HCT116 (cell line): ENCODE results near the gene CHMP4B. TPM values are rescaled to one million over a fixed set of nuclear protein-coding genes. Genes with fewer than 3 reads are reported as not detected.

Experiments used
- ATAC-seq: fragments of 200-7000 bp; cut with Tn5 transposase; 2 replicates; pipeline ENCODE4 v1.9.1; 2020; ENCODE audit warnings: mild to moderate bottlenecking, moderate library complexity
- BruUV-seq: library from RNA; stranded (reverse); fragments of 400-500 nt; replicated peaks from 2 replicates; lab custom pipeline; 2021; lab: Mats Ljungman, UMichigan
- CTCF ChIA-PET: fragments of 300-600 bp; sonication (Branson Sonifier 250); formaldehyde crosslinking; loops from one replicate; lab custom pipeline; 2021; ENCODE audit warnings: antibody characterized with exemption; lab: Charles Lee
- POLR2A ChIA-PET: fragments of 300-600, 350-600 bp; sonication (Branson Sonifier 250); formaldehyde crosslinking; loops from one replicate; lab custom pipeline; 2021; ENCODE audit warnings: antibody characterized with exemption; lab: Charles Lee
- RAD21 ChIA-PET, 2 experiments: fragments of 300-600 bp; sonication (Branson Sonifier 250); formaldehyde crosslinking; loops; one replicate each; lab custom pipeline; 2023; ENCODE audit warnings: low total read pairs in 2 of 2; ENCODE audit not compliant: uncharacterized antibody in 2 of 2, unreplicated experiment in 2 of 2, low non-redundant PET in 1 of 2; lab: Charles Lee
- DNase-seq: peaks from one replicate; pipeline ENCODE4 v3.0.0-alpha.2; 2010; ENCODE audit warnings: low read depth, low spot score
- H2AFZ ChIP-seq: fragments of 200-600 bp; shearing (Covaris generic), sonication (generic); 2 replicates; pipeline ENCODE4 v1.6.1; 2017; ENCODE audit warnings: low read depth, mixed run types, mixed read lengths, antibody characterized with exemption, low read length; ENCODE audit not compliant: poor library complexity, severe bottlenecking
- H3K27ac ChIP-seq: 2 replicates; pipeline ENCODE4 v1.5.1; 2012; ENCODE audit warnings: low read depth, low read length
- H3K27me3 ChIP-seq: fragments of 200-600 bp; sonication (generic); 2 replicates; pipeline ENCODE4 v1.6.1; 2016; ENCODE audit warnings: mixed run types, low read length, mixed read lengths; ENCODE audit not compliant: insufficient read depth
- H3K36me3 ChIP-seq, 2 experiments: fragments of 200-500 bp in 1 of 2; fragments of 200-600 bp in 1 of 2; sonication (Bioruptor generic) in 1 of 2; sonication (generic) in 1 of 2; 2 replicates each; pipeline versions ENCODE4 v1.5.1 to v1.6.1; 2014 to 2016; ENCODE audit warnings: low read length in 2 of 2, inconsistent platforms in 1 of 2, mixed read lengths in 1 of 2, mixed run types in 1 of 2; ENCODE audit not compliant: insufficient read depth in 2 of 2, control insufficient read depth in 1 of 2
- H3K4me1 ChIP-seq, 2 experiments: fragments of 200-600 bp in 1 of 2; sonication (generic) in 1 of 2; 2 replicates each; pipeline versions ENCODE4 v1.5.1 to v1.6.1; 2012 to 2017; ENCODE audit warnings: low read length in 2 of 2, inconsistent platforms in 1 of 2, mild to moderate bottlenecking in 1 of 2, mixed read lengths in 1 of 2, mixed run types in 1 of 2, moderate library complexity in 1 of 2; ENCODE audit not compliant: insufficient read depth in 2 of 2, control insufficient read depth in 1 of 2
- H3K4me2 ChIP-seq: fragments of 200-600 bp; sonication (generic); 2 replicates; pipeline ENCODE4 v1.6.1; 2017; ENCODE audit warnings: mixed run types, low read length, mixed read lengths
- H3K4me3 ChIP-seq, 2 experiments: fragments of 200-600 bp in 1 of 2; sonication (generic) in 1 of 2; replicated peaks in 1 of 2; 2 replicates each; pipeline ENCODE4 v1.5.1; 2011 to 2016; ENCODE audit warnings: low read length in 2 of 2, control low read depth in 1 of 2, low read depth in 1 of 2, mild to moderate bottlenecking in 1 of 2, mixed read lengths in 1 of 2, mixed run types in 1 of 2
- H3K79me2 ChIP-seq: fragments of 200-600 bp; sonication (generic); 2 replicates; pipeline ENCODE4 v1.6.1; 2017; ENCODE audit warnings: mild to moderate bottlenecking, mixed run types, low read length, moderate library complexity, mixed read lengths; ENCODE audit not compliant: insufficient read depth
- H3K9ac ChIP-seq: fragments of 200-600 bp; sonication (generic); 2 replicates; pipeline ENCODE4 v1.6.1; 2016; ENCODE audit warnings: low read length, mixed read lengths
- H3K9me2 ChIP-seq: fragments of 200-600 bp; sonication (generic), shearing (Covaris generic); 2 replicates; pipeline ENCODE4 v1.6.1; 2017; ENCODE audit warnings: mixed run types, mild to moderate bottlenecking, moderate library complexity; ENCODE audit not compliant: insufficient read depth
- H3K9me3 ChIP-seq, 2 experiments: fragments of 200-500 bp in 1 of 2; fragments of 200-600 bp in 1 of 2; sonication (Bioruptor generic) in 1 of 2; sonication (generic) in 1 of 2; 2 replicates each; pipeline ENCODE4 v1.6.1; 2014 to 2017; ENCODE audit warnings: low read length in 2 of 2, mixed read lengths in 2 of 2, inconsistent platforms in 1 of 2, low read depth in 1 of 2, mild to moderate bottlenecking in 1 of 2, mixed run types in 1 of 2, moderate library complexity in 1 of 2; ENCODE audit not compliant: control insufficient read depth in 1 of 2, insufficient read depth in 1 of 2
- H4K20me1 ChIP-seq: fragments of 200-600 bp; sonication (generic), shearing (Covaris generic); 2 replicates; pipeline ENCODE4 v1.6.1; 2017; ENCODE audit warnings: mixed run types, mild to moderate bottlenecking, moderate library complexity; ENCODE audit not compliant: insufficient read depth
- CBX3 ChIP-seq: IDR thresholded peaks from 2 replicates; pipeline ENCODE4 v1.6.1; 2012; ENCODE audit warnings: low read depth
- CEBPB ChIP-seq: IDR thresholded peaks from 2 replicates; pipeline ENCODE4 v1.6.1; 2012; ENCODE audit warnings: low read depth
- EZH2 ChIP-seq: fragments of 200-600 bp; sonication (generic); IDR thresholded peaks from 2 replicates; pipeline ENCODE4 v1.6.1; 2017; ENCODE audit warnings: antibody characterized with exemption, mixed run types
- EZH2phosphoT487 ChIP-seq: fragments of 200-600 bp; IDR thresholded peaks from 2 replicates; pipeline ENCODE4 v1.6.1; 2018; ENCODE audit warnings: antibody characterized with exemption, borderline replicate concordance
- JUND ChIP-seq: IDR thresholded peaks from 2 replicates; pipeline ENCODE4 v1.6.1; 2012
- MAX ChIP-seq: IDR thresholded peaks from 2 replicates; pipeline ENCODE4 v1.6.1; 2012
- POLR2A ChIP-seq: IDR thresholded peaks from 2 replicates; pipeline ENCODE4 v1.7.0; 2011; ENCODE audit warnings: borderline replicate concordance; ENCODE audit not compliant: insufficient read depth, insufficient read length; ENCODE audit errors: extremely low read depth
- POLR2AphosphoS5 ChIP-seq: IDR thresholded peaks from 2 replicates; pipeline ENCODE4 v1.6.1; 2011; ENCODE audit warnings: mild to moderate bottlenecking, low read depth, low read length, moderate library complexity
- RAD21 ChIP-seq: IDR thresholded peaks from 2 replicates; pipeline ENCODE4 v1.6.1; 2012; ENCODE audit warnings: low read depth, mild to moderate bottlenecking
- SIN3A ChIP-seq: IDR thresholded peaks from 2 replicates; pipeline ENCODE4 v1.6.1; 2012; ENCODE audit warnings: low read depth
- SRF ChIP-seq: IDR thresholded peaks from 2 replicates; pipeline ENCODE4 v1.6.1; 2012; ENCODE audit warnings: low read depth
- TCF7L2 ChIP-seq: IDR thresholded peaks from 2 replicates; pipeline ENCODE4 v1.7.0; 2011; ENCODE audit warnings: borderline replicate concordance, inconsistent platforms; ENCODE audit not compliant: insufficient read depth, insufficient read length; ENCODE audit errors: extremely low read depth
- ZFX ChIP-seq: fragments of 450-650 bp; IDR thresholded peaks from 2 replicates; pipeline ENCODE4 v1.6.1; 2017
- ZNF274 ChIP-seq: fragments of 200-500 bp; sonication (Bioruptor generic); IDR thresholded peaks from 2 replicates; pipeline ENCODE4 v1.6.1; 2014; ENCODE audit warnings: mild to moderate bottlenecking, low read depth, low read length, inconsistent platforms
- intact Hi-C: fragments of 100-400 bp; cut with micrococcal nuclease; formaldehyde crosslinking; loops from 2 replicates; pipeline ENCODE4 v1.10.0; 2022
- total RNA-seq: library from RNA; stranded (reverse); gene quantifications from one replicate; pipeline ENCODE4 v1.2.1, GENCODE V29; 2021; ENCODE audit not compliant: unreplicated experiment
- TF ChIP-seq, protein P1 (sequence below), 3 experiments: fragments of 200-600 bp in 1 of 3; sonication (generic) in 1 of 3; IDR thresholded peaks in 2 of 3; conservative IDR thresholded peaks in 1 of 3; 2 replicates each; pipeline ENCODE4 v1.5.1; 2012 to 2017; ENCODE audit warnings: low read depth in 2 of 3, low read length in 2 of 3, antibody characterized with exemption in 1 of 3, borderline replicate concordance in 1 of 3, control low read depth in 1 of 3, mild to moderate bottlenecking in 1 of 3, mixed read lengths in 1 of 3, mixed run types in 1 of 3, moderate library complexity in 1 of 3; ENCODE audit not compliant: insufficient read depth in 1 of 3

CHMP4B gene
- total RNA-seq, 1 experiment from 2014 or later: 56.9 TPM

DNA sequence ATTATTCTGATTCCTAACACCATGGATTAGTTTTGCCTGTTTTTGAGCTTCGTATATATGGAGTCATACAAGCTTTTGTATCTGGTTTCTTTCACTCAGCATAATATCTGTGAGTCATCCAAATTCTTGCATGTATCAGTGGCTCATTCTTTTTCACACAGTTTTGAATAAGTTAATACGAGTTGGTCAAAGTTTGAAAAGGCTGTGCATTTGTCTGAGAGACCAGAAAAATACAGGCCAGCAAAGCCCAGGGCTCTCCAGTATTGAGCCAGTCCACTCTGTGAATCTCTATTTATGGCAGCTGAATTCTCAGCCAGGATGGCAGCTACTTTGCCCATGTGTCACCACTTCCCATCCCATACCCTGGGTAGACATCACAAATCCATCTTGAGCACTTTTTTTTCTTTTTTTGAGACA, 7.2 kb upstream of the CHMP4B start:
- Histone ChIP-seq H3K9me2 (no peaks in the 10 kb centered on the region), H3K9me3 (no peaks in the 10 kb centered on the region), H2AFZ (peak overlapping the region; percentile 49), H3K79me2 (no peaks in the 10 kb centered on the region), H4K20me1 (no peaks in the 10 kb centered on the region), H3K4me1 (peaks cover 0 to 10% of the 10 kb centered on the region in 2 experiments; a peak in 2 of 4 replicates), H3K4me3 (no peak overlapping the region), H3K9ac (no peak overlapping the region), H3K4me2 (peak overlapping the region; percentile 23), H3K36me3 (no peaks in the 10 kb centered on the region), H3K27ac (no peak overlapping the region), H3K27me3 (no peaks in the 10 kb centered on the region)
- intact Hi-C loops: no loop called here
- no peak for DNase-seq
- peak; percentile 50; the same call in 1 of the 2 replicates for ATAC-seq
- no TSS peak for BruUV-seq
- RAD21 ChIA-PET: interaction anchor here in 1 of 2 experiments (0.6 kb wide), 1 partner anchor 224 kb away, joined by 3 read pairs; no protein-coding TSS in a partner anchor
- POLR2A ChIA-PET: no interaction called here
- CTCF ChIA-PET: interaction anchor here (1.1 to 1.2 kb wide), 2 partner anchors 11 to 12 kb away, joined by 3 to 5 read pairs; no protein-coding TSS in a partner anchor
- TF ChIP-seq ZNF274: no peak
- TF ChIP-seq POLR2AphosphoS5: no peak
- TF ChIP-seq EZH2: no peak
- TF ChIP-seq, protein P1, sequence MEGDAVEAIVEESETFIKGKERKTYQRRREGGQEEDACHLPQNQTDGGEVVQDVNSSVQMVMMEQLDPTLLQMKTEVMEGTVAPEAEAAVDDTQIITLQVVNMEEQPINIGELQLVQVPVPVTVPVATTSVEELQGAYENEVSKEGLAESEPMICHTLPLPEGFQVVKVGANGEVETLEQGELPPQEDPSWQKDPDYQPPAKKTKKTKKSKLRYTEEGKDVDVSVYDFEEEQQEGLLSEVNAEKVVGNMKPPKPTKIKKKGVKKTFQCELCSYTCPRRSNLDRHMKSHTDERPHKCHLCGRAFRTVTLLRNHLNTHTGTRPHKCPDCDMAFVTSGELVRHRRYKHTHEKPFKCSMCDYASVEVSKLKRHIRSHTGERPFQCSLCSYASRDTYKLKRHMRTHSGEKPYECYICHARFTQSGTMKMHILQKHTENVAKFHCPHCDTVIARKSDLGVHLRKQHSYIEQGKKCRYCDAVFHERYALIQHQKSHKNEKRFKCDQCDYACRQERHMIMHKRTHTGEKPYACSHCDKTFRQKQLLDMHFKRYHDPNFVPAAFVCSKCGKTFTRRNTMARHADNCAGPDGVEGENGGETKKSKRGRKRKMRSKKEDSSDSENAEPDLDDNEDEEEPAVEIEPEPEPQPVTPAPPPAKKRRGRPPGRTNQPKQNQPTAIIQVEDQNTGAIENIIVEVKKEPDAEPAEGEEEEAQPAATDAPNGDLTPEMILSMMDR (IDR thresholded peaks at IDR 0.05 in 2 of 3, conservative IDR thresholded peaks at IDR 0.05 in 1 of 3; ENCODE audit: borderline replicate concordance in 1 of 3, insufficient read depth in 1 of 3, low read depth in 2 of 3, low read length in 2 of 3): no peak
- no peak for TF ChIP-seq POLR2A
- TF ChIP-seq TCF7L2: no peak
- TF ChIP-seq JUND: no peak
- no peak for TF ChIP-seq MAX
- no peak for TF ChIP-seq EZH2phosphoT487
- TF ChIP-seq CEBPB: no peak
- no peak for TF ChIP-seq CBX3
- TF ChIP-seq RAD21: no peak
- TF ChIP-seq ZFX: no peak
- no peak for TF ChIP-seq SRF
- no peak for TF ChIP-seq SIN3A
